ENCODE results near the gene SLC2A3.
"Not testable (repeated sequence)": the region's sequence is repeated elsewhere in the genome, so short reads cannot be mapped to it uniquely, and the experiment has no call there.

GRCh38 chr12:7982332-7982735, 46.3 kb upstream of the SLC2A3 start:
- not testable (repeated sequence) for TF ChIP-seq CTCF, EZH2 (IDR thresholded peaks at IDR 0.05)

Data from neural progenitor cell (in vitro differentiated cells).